PC-3 (cell line): ENCODE measurements around the gene DSTN. TPM values are rescaled to one million over a fixed set of nuclear protein-coding genes. Genes with fewer than 3 reads are reported as not detected.
A peak's percentile ranks its signal among the peaks of the same experiment; 100 is the strongest.

ENCODE experiments used
- ATAC-seq: fragments of 200-7000 bp; cut with Tn5 transposase; 2 replicates; pipeline ENCODE4 v1.9.1; 2020; ENCODE audit warnings: mild to moderate bottlenecking, moderate library complexity
- BruUV-seq: library from RNA; stranded (reverse); fragments of 400-500 nt; replicated peaks from 2 replicates; lab custom pipeline; 2021; lab: Mats Ljungman, UMichigan
- CTCF ChIA-PET: fragments of 300-600 bp; sonication (Branson Sonifier 250); formaldehyde crosslinking; loops from one replicate; lab custom pipeline; 2022; ENCODE audit warnings: antibody characterized with exemption; lab: Charles Lee
- POLR2A ChIA-PET: fragments of 300-600 bp; sonication (Branson Sonifier 250); formaldehyde crosslinking; loops from one replicate; lab custom pipeline; 2022; ENCODE audit warnings: antibody characterized with exemption; ENCODE audit not compliant: unreplicated experiment; lab: Charles Lee
- DNase-seq: peaks from one replicate; pipeline ENCODE4 v3.0.0-alpha.2; 2015
- H2AFZ ChIP-seq: fragments of 300-600 bp; sonication (generic); 2 replicates; pipeline ENCODE4 v1.6.0; 2016; ENCODE audit warnings: antibody characterized with exemption, low read length
- H3F3A ChIP-seq: fragments of 300-600 bp; sonication (generic); one replicate; pipeline ENCODE4 v1.6.0; 2017; ENCODE audit warnings: antibody characterized with exemption, low read length, control low read depth, mild to moderate bottlenecking; ENCODE audit not compliant: unreplicated experiment
- H3K27ac ChIP-seq: fragments of 300-600 bp; sonication (generic); 2 replicates; pipeline ENCODE4 v1.5.1; 2016; ENCODE audit warnings: mild to moderate bottlenecking, low read length
- H3K27me3 ChIP-seq: fragments of 300-600 bp; sonication (generic); 2 replicates; pipeline ENCODE4 v1.6.1; 2016; ENCODE audit warnings: low read length, mixed read lengths
- H3K36me3 ChIP-seq: fragments of 300-600 bp; sonication (generic); 2 replicates; pipeline ENCODE4 v1.6.1; 2016; ENCODE audit warnings: low read depth, mixed run types, low read length, mixed read lengths
- H3K4me1 ChIP-seq: fragments of 300-600 bp; sonication (generic); 2 replicates; pipeline ENCODE4 v1.5.1; 2016; ENCODE audit warnings: low read length; ENCODE audit not compliant: insufficient read depth
- H3K4me2 ChIP-seq: fragments of 300-600 bp; sonication (generic); 2 replicates; pipeline ENCODE4 v1.6.0; 2016; ENCODE audit warnings: low read length
- H3K4me3 ChIP-seq: fragments of 300-600 bp; sonication (generic); 2 replicates; pipeline ENCODE4 v1.5.1; 2016; ENCODE audit warnings: mild to moderate bottlenecking, low read length, mixed read lengths
- H3K79me2 ChIP-seq: fragments of 300-600 bp; sonication (generic); 2 replicates; pipeline ENCODE4 v1.6.1; 2017; ENCODE audit warnings: low read length, mixed read lengths
- H3K9ac ChIP-seq: fragments of 300-600 bp; sonication (generic); 2 replicates; pipeline ENCODE4 v1.6.0; 2016; ENCODE audit warnings: mild to moderate bottlenecking, low read length
- H3K9me2 ChIP-seq: fragments of 300-600 bp; sonication (generic); replicated peaks from 2 replicates; pipeline ENCODE4 v1.6.1; 2016; ENCODE audit warnings: mixed run types, low read length, mixed read lengths
- H3K9me3 ChIP-seq: fragments of 300-600 bp; sonication (generic); 2 replicates; pipeline ENCODE4 v1.6.1; 2016; ENCODE audit warnings: low read length, mixed read lengths
- H4K20me1 ChIP-seq: fragments of 300-600 bp; sonication (generic); 2 replicates; pipeline ENCODE4 v1.6.1; 2016; ENCODE audit warnings: low read length, mixed read lengths
- EZH2 ChIP-seq: fragments of 300-600 bp; sonication (generic); IDR thresholded peaks from one replicate; pipeline ENCODE4 v1.6.1; 2017; ENCODE audit warnings: antibody characterized with exemption, mild to moderate bottlenecking, low read length; ENCODE audit not compliant: unreplicated experiment
- EZH2phosphoT487 ChIP-seq: fragments of 300-600 bp; sonication (generic); IDR thresholded peaks from 2 replicates; pipeline ENCODE4 v1.6.1; 2018; ENCODE audit warnings: mild to moderate bottlenecking, antibody characterized with exemption, low read length, borderline replicate concordance
- intact Hi-C: fragments of 100-400 bp; cut with micrococcal nuclease; formaldehyde crosslinking; loops from 2 replicates; pipeline ENCODE4 v1.9.0; 2023
- total RNA-seq: library from RNA; depleted of rRNA; stranded (reverse); fragments of >200 nt; gene quantifications from 2 replicates; pipeline ENCODE4 v1.2.3, GENCODE V29; 2014
- TF ChIP-seq, protein P1 (sequence below): fragments of 300-600 bp; sonication (generic); conservative IDR thresholded peaks from 2 replicates; pipeline ENCODE4 v1.5.1; 2017; ENCODE audit warnings: antibody characterized with exemption, low read depth, mild to moderate bottlenecking, low read length

Gene DSTN
- total RNA-seq, 1 experiment from 2014 or later, result 182 TPM

GRCh38 chr20:17565169-17565845 lies 4.6 kb upstream of the DSTN start:
- Histone ChIP-seq H3K27ac (peak overlapping the region; percentile 31), H3K9ac (no peak overlapping the region), H3K27me3 (no peaks in the 10 kb centered on the region), H3K4me1 (peaks cover 28% of the 10 kb centered on the region), H2AFZ (peak overlapping the region; percentile 2; the same call in 1 of the 2 replicates), H3K9me3 (no peaks in the 10 kb centered on the region), H3K4me3 (no peak overlapping the region), H4K20me1 (peaks cover 1% of the 10 kb centered on the region), H3F3A (no peaks in the 10 kb centered on the region), H3K4me2 (peak overlapping the region; percentile 36), H3K9me2 (no peaks in the 10 kb centered on the region), H3K79me2 (peaks cover 16% of the 10 kb centered on the region), H3K36me3 (no peaks in the 10 kb centered on the region)
- no TSS peak for BruUV-seq
- CTCF ChIA-PET, result interaction anchor here (0.7 kb wide), 1 partner anchor 36 kb away, joined by 4 read pairs; no protein-coding TSS in a partner anchor
- DNase-seq, result peak; percentile 67
- intact Hi-C loops, result no loop called here
- POLR2A ChIA-PET, result interaction anchor here (0.5 to 0.7 kb wide), 2 partner anchors 18 to 99 kb away, joined by 3 read pairs; no protein-coding TSS in a partner anchor
- TF ChIP-seq, protein P1, sequence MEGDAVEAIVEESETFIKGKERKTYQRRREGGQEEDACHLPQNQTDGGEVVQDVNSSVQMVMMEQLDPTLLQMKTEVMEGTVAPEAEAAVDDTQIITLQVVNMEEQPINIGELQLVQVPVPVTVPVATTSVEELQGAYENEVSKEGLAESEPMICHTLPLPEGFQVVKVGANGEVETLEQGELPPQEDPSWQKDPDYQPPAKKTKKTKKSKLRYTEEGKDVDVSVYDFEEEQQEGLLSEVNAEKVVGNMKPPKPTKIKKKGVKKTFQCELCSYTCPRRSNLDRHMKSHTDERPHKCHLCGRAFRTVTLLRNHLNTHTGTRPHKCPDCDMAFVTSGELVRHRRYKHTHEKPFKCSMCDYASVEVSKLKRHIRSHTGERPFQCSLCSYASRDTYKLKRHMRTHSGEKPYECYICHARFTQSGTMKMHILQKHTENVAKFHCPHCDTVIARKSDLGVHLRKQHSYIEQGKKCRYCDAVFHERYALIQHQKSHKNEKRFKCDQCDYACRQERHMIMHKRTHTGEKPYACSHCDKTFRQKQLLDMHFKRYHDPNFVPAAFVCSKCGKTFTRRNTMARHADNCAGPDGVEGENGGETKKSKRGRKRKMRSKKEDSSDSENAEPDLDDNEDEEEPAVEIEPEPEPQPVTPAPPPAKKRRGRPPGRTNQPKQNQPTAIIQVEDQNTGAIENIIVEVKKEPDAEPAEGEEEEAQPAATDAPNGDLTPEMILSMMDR, result no peak
- no peak for TF ChIP-seq EZH2
- no peak for TF ChIP-seq EZH2phosphoT487
- no peak; the same call in 1 of the 2 replicates for ATAC-seq

DNA sequence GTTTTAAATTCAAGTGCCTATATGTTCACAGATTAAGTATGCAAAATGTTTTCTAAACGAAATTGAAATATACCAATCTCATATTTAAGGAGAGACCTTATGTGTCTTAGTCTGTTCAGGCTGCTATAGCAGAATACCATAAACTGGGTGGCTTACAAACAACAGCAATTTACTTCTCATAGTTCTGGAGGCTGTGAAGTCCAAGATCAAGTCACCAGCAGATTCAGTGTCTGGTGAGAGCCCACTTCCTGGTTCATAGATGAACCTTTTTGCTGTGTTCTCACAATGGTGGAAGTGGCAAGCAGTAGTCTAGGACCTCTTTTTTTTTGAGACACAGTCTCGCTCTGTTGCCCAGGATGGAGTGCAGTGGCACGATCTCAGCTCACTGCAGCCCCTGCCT lies 3.5 kb upstream of the DSTN start:
- intact Hi-C loops, result no loop called here
- Histone ChIP-seq H3K27me3 (no peaks in the 10 kb centered on the region), H3K4me1 (peaks cover 27% of the 10 kb centered on the region), H3K4me3 (no peak overlapping the region), H2AFZ (no peak overlapping the region), H3K4me2 (no peak overlapping the region), H3K9me2 (no peaks in the 10 kb centered on the region), H3K36me3 (no peaks in the 10 kb centered on the region), H3K9me3 (no peaks in the 10 kb centered on the region), H4K20me1 (peaks cover 11% of the 10 kb centered on the region), H3K27ac (no peak overlapping the region), H3K9ac (no peak overlapping the region), H3F3A (no peaks in the 10 kb centered on the region), H3K79me2 (peaks cover 26% of the 10 kb centered on the region)
- BruUV-seq, result no TSS peak
- no peak for ATAC-seq
- ChIA-PET POLR2A (no interaction called here), CTCF (interaction anchor here (0.7 kb wide), 1 partner anchor 35 kb away, joined by 4 read pairs; no protein-coding TSS in a partner anchor)
- TF ChIP-seq EZH2phosphoT487 (no peak), EZH2 (no peak)
- TF ChIP-seq, protein P1, result no peak
- no peak for DNase-seq
